ENCODE measurements around the gene RGS8. TPM values are rescaled to one million over a fixed set of nuclear protein-coding genes. Genes with fewer than 3 reads are reported as not detected.

Gene RGS8
- total and polyA plus RNA-seq, 10 of the 15 experiments (the other 5 are each of a cell fraction or from before 2014, with no cell fraction given): 0.03 to 0.62 (median 0.33) TPM

DNA sequence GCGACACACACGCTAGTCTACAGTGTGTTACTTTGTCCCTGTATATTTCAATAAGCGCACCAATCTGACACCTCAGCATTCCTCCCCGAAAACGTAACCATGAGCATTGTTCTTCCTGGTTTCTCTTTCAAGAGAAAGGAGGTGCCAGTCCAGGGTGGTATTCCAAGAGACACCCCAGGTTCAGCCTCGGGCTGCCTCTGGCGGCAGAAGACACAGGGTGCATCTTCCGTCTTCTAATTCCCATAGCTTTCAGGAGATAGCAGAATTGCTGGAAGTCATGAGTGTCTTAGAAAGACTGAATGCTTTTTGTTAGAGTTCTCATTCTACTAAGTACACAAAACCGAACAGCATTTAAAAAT is 15.9 kb upstream of the RGS8 start:
- WGBS (ENCODE audit: insufficient coverage, insufficient replicate concordance, low lambda C conversion rate, missing lambda C conversion rate): 66% methylated on average over 9 of the region's 9 CpGs

More for the DNA sequence above, 15.9 kb upstream of the RGS8 start:
- Histone ChIP-seq H3K4me1 (ENCODE audit: control insufficient read depth, insufficient read depth, low read length) (no peaks in the 10 kb centered on the region), H3K79me2 (ENCODE audit: control insufficient read depth, insufficient read depth, low read length) (no peaks in the 10 kb centered on the region), H3K27me3 (replicated peaks in 1 of 2; ENCODE audit: control insufficient read depth in 2 of 2, insufficient read depth in 2 of 2, low read length in 1 of 2) (peaks cover 0 to 4% of the 10 kb centered on the region in 2 experiments; a peak in 1 of 4 replicates), H3K9ac (ENCODE audit: control insufficient read depth, insufficient read depth, low read length) (no peak overlapping the region), H3K36me3 (ENCODE audit: control insufficient read depth in 2 of 2, insufficient read depth in 2 of 2, low read length in 1 of 2) (no peaks in the 10 kb centered on the region), H3K4me3 (no peak overlapping the region), H3K9me3 (replicated peaks; ENCODE audit: control insufficient read depth, insufficient read depth, low read length) (no peaks in the 10 kb centered on the region), H3K4me2 (ENCODE audit: control insufficient read depth, insufficient read depth) (no peak overlapping the region), H4K20me1 (ENCODE audit: control insufficient read depth, insufficient read depth) (no peaks in the 10 kb centered on the region), H3K27ac (ENCODE audit: control insufficient read depth, insufficient read depth) (no peak overlapping the region), H2AFZ (ENCODE audit: control insufficient read depth, low read depth, low read length) (no peak overlapping the region)
- RAD21 ChIA-PET (ENCODE audit: unreplicated experiment): no interaction called here
- ATAC-seq: no peak
- no peak for TF ChIP-seq SIX5 (IDR thresholded peaks at IDR 0.05; ENCODE audit: low read depth, low read length, severe bottlenecking)
- TF ChIP-seq, protein P1, sequence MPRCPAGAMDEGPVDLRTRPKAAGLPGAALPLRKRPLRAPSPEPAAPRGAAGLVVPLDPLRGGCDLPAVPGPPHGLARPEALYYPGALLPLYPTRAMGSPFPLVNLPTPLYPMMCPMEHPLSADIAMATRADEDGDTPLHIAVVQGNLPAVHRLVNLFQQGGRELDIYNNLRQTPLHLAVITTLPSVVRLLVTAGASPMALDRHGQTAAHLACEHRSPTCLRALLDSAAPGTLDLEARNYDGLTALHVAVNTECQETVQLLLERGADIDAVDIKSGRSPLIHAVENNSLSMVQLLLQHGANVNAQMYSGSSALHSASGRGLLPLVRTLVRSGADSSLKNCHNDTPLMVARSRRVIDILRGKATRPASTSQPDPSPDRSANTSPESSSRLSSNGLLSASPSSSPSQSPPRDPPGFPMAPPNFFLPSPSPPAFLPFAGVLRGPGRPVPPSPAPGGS (IDR thresholded peaks at IDR 0.05; ENCODE audit: borderline replicate concordance, insufficient read depth, low read depth, low read length, poor library complexity, severe bottlenecking): no peak
- TF ChIP-seq BACH1 (IDR thresholded peaks at IDR 0.05; ENCODE audit: borderline replicate concordance): no peak
- no peak for TF ChIP-seq NFYA (IDR thresholded peaks at IDR 0.05; ENCODE audit: borderline replicate concordance, low read depth, low read length)
- TF ChIP-seq, protein P2, sequence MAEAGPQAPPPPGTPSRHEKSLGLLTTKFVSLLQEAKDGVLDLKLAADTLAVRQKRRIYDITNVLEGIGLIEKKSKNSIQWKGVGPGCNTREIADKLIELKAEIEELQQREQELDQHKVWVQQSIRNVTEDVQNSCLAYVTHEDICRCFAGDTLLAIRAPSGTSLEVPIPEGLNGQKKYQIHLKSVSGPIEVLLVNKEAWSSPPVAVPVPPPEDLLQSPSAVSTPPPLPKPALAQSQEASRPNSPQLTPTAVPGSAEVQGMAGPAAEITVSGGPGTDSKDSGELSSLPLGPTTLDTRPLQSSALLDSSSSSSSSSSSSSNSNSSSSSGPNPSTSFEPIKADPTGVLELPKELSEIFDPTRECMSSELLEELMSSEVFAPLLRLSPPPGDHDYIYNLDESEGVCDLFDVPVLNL (IDR thresholded peaks at IDR 0.05; ENCODE audit: low read depth, low read length): no peak
- POLR2A ChIA-PET: interaction anchor here (1.2 kb wide), 1 partner anchor 11 kb away, joined by 3 read pairs; no protein-coding TSS in a partner anchor
- no TSS peak for BruUV-seq (replicated peaks)
- DNase-seq (ENCODE audit: low read depth, low spot score): no peak
- in situ Hi-C loops (cut with MboI): no loop called here
- CTCF ChIA-PET: interaction anchor here (1.3 to 1.9 kb wide), 4 partner anchors 12 to 100 kb away, joined by 3 to 17 read pairs (median 3); no protein-coding TSS in a partner anchor
- intact Hi-C loops (cut with micrococcal nuclease; ENCODE audit: unreplicated experiment): no loop called here
- SMC1A ChIA-PET (ENCODE audit: uncharacterized antibody, unreplicated experiment): interaction anchor here (0.9 to 1.5 kb wide), 8 partner anchors 18 to 97 kb away, joined by 3 to 4 read pairs (median 3); no protein-coding TSS in a partner anchor
- no peak for FAIRE-seq

Measured in GM12878 (cell line).